ENCODE data around the gene KCTD16. TPM values are rescaled to one million over a fixed set of nuclear protein-coding genes. Genes with fewer than 3 reads are reported as not detected.

The KCTD16 gene
- total and polyA plus RNA-seq, 2 experiments from 2014 or later = 0.02 to 0.76 TPM

DNA sequence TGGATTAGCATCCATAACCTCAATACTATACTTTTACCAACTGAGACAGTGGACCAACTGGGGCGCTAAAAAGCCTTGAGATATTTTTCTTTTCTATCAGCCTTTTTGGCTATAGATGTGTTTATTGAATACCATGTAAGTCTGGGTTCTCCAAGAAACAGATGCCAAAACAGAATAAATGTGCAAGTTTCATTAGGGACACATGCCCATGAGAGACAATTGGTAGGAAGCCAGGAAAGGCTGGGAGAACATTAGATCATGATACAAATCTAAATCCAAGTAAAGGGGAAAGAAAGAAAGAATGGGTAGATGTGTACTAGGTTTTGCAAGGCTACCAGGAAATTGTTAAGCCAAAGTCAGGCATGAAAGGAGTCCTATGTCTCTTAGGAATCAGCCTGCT lies 152.5 kb downstream of the KCTD16 start (continued):
- TF ChIP-seq EZH2phosphoT487 (IDR thresholded peaks at IDR 0.05; ENCODE audit: unreplicated experiment) = no peak
- no peak for TF ChIP-seq REST (IDR thresholded peaks at IDR 0.05; ENCODE audit: unreplicated experiment)
- no peak for TF ChIP-seq EZH2 (IDR thresholded peaks at IDR 0.05; ENCODE audit: low read depth, unreplicated experiment)
- no peak for TF ChIP-seq NANOG (IDR thresholded peaks at IDR 0.05; ENCODE audit: borderline replicate concordance)

- Histone ChIP-seq H3K27me3 (ENCODE audit: insufficient read depth) (no peaks in the 10 kb centered on the region), H3K36me3 (ENCODE audit: insufficient read depth) (no peaks in the 10 kb centered on the region), H3K4me1 (ENCODE audit: insufficient read depth) (no peaks in the 10 kb centered on the region), H3K4me3 (no peak overlapping the region), H4K20me1 (replicated peaks; ENCODE audit: insufficient read depth) (no peaks in the 10 kb centered on the region), H3K9me2 (ENCODE audit: insufficient read depth) (0 out of 2 replicates have a peak, but pooled peaks cover 4% of the 10 kb centered on the region), H3K79me2 (replicated peaks; ENCODE audit: insufficient read depth) (no peaks in the 10 kb centered on the region), H2AFZ (no peak overlapping the region), H3F3A (replicated peaks; ENCODE audit: low read depth) (no peaks in the 10 kb centered on the region), H3K4me2 (no peak overlapping the region), H3K27ac (ENCODE audit: low read depth) (no peak overlapping the region)
- no peak overlapping the region for H3K27ac Mint-ChIP-seq
- no peak for ATAC-seq
- no peaks in the 10 kb centered on the region for H3K4me1 Mint-ChIP-seq
- no peak overlapping the region for H3K4me3 Mint-ChIP-seq
- H3K9me3 Mint-ChIP-seq = no peaks in the 10 kb centered on the region
- TF ChIP-seq, protein P1, sequence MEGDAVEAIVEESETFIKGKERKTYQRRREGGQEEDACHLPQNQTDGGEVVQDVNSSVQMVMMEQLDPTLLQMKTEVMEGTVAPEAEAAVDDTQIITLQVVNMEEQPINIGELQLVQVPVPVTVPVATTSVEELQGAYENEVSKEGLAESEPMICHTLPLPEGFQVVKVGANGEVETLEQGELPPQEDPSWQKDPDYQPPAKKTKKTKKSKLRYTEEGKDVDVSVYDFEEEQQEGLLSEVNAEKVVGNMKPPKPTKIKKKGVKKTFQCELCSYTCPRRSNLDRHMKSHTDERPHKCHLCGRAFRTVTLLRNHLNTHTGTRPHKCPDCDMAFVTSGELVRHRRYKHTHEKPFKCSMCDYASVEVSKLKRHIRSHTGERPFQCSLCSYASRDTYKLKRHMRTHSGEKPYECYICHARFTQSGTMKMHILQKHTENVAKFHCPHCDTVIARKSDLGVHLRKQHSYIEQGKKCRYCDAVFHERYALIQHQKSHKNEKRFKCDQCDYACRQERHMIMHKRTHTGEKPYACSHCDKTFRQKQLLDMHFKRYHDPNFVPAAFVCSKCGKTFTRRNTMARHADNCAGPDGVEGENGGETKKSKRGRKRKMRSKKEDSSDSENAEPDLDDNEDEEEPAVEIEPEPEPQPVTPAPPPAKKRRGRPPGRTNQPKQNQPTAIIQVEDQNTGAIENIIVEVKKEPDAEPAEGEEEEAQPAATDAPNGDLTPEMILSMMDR (conservative IDR thresholded peaks at IDR 0.05; ENCODE audit: low read depth in 2 of 2) = no peak
- TF ChIP-seq ZNF114 (CRISPR knock-in tag; IDR thresholded peaks at IDR 0.05) (no peak), NANOG (IDR thresholded peaks at IDR 0.05; ENCODE audit: borderline replicate concordance) (no peak), EZH2 (IDR thresholded peaks at IDR 0.05; ENCODE audit: low read depth, unreplicated experiment) (no peak), ZNF462 (CRISPR knock-in tag; IDR thresholded peaks at IDR 0.05) (no peak), JUNB (IDR thresholded peaks at IDR 0.05; ENCODE audit: unreplicated experiment) (no peak), STAT1 (IDR thresholded peaks at IDR 0.05; ENCODE audit: unreplicated experiment) (no peak), ZNF331 (CRISPR knock-in tag; IDR thresholded peaks at IDR 0.05; ENCODE audit: low read depth) (no peak), POLR2AphosphoS5 (IDR thresholded peaks at IDR 0.05; ENCODE audit: low read depth) (no peak)
- TF ChIP-seq, protein P2, sequence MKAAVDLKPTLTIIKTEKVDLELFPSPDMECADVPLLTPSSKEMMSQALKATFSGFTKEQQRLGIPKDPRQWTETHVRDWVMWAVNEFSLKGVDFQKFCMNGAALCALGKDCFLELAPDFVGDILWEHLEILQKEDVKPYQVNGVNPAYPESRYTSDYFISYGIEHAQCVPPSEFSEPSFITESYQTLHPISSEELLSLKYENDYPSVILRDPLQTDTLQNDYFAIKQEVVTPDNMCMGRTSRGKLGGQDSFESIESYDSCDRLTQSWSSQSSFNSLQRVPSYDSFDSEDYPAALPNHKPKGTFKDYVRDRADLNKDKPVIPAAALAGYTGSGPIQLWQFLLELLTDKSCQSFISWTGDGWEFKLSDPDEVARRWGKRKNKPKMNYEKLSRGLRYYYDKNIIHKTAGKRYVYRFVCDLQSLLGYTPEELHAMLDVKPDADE (IDR thresholded peaks at IDR 0.05) = no peak
- no peak for DNase-seq (ENCODE audit: low spot score)
- H3K36me3 Mint-ChIP-seq (ENCODE audit: low read depth) = no peaks in the 10 kb centered on the region
- no peaks in the 10 kb centered on the region for H3K27me3 Mint-ChIP-seq (ENCODE audit: insufficient read depth, low read depth, poor library complexity)
Measured at GRCh38 chr5:144325532-144325931, 154.9 kb downstream of the KCTD16 start.
